ENCODE data around the gene PSMD2. TPM values are rescaled to one million over a fixed set of nuclear protein-coding genes. Genes with fewer than 3 reads are reported as not detected.
A peak's percentile ranks its signal among the peaks of the same experiment; 100 is the strongest.

Gene PSMD2
- total RNA-seq, 2 donors from 2014 or later, result 174 to 187 TPM

DNA sequence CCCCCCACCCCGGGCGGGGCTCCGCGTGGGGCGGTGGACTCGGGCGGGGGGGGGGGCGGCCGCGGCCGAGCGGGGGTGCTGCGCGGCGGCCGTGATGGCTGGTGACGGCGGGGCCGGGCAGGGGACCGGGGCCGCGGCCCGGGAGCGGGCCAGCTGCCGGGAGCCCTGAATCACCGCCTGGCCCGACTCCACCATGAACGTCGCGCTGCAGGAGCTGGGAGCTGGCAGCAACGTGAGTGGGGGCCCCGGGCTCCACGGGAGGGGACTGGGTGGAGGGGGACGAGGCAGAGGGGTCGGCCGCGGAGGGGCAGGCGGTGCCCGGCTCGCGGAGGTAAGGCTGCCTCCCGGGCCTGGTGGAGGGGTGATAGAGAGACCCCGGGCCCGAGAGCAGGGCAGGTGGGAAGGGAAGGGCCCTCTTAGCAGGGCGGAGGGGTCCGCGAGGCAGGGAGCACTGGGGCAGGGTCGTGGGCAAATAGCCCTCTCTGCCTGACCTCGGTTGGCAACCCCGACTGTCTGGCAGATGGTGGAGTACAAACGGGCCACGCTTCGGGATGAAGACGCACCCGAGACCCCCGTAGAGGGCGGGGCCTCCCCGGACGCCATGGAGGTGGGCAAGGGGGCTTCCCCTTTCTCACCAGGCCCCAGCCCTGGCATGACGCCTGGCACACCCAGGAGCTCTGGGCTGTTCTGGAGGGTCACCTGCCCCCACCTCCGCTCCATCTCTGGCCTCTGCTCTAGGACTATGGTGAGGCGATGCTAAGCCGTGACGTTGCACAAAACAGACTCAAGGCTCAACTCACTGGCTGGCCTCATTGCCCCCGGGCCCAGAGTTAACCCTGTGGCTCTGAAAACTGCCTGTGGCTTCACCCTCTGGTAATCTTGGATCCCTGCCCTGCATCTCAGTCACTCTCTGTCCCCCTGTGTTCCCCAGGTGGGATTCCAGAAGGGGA, 22.8 kb upstream of the PSMD2 start, which contains the start of gene ECE2:
TSS of gene ECE2 (plus strand) at position 62 of the 950 bp plus-strand sequence. CDS start at position 194, 132 bp downstream.
- no peak for DNase-seq
- no peak for ATAC-seq
- intact Hi-C loops (cut with DNase I, micrococcal nuclease), result no loop called here

- no peak for ATAC-seq
- intact Hi-C loops (cut with DNase I, micrococcal nuclease), result no loop called here
Measured at GRCh38 chr3:184277366-184277765, 21.7 kb upstream of the PSMD2 start.

DNA sequence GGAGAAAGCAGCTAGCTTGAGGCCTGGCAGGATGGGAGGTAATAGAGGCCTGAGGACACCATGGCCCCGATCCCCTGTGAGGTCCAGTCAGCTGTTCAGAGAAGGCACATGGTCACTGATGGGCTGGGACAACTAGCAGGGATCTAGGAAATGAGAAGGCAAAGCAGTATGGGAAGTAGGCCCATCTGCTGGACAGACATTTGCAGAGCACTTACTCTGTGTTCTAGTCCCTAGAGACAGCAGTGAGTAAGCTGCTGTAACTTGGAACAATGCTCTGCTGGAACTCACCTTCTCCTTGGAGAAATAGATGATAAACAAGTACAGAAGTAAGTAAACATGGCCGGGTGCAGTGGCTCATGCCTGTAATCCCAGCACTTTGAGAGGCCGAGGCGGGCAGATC, 16.1 kb upstream of the PSMD2 start:
- no peak for ATAC-seq
- no peak for DNase-seq
- intact Hi-C loops (cut with DNase I, micrococcal nuclease), result no loop called here

More at GRCh38 chr3:184277366-184277765, 21.7 kb upstream of the PSMD2 start:
- no peak for DNase-seq

DNA sequence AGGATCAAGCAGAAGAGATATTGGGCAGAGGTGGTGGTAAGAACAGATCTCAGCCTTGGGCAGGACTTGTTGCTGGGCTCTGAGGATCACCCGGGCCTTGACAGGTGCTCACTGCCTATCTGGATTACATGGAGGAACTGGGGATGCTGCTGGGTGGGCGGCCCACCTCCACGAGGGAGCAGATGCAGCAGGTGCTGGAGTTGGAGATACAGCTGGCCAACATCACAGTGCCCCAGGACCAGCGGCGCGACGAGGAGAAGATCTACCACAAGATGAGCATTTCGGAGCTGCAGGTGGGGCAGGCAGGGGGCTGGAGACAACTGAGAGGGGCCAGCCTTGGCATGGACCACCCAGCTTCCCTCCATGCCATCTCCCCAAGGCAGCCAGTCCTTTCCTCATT, 15.4 kb upstream of the PSMD2 start:
- DNase-seq (no peak), ATAC-seq (no peak)
- intact Hi-C loops (cut with DNase I, micrococcal nuclease), result no loop called here

DNA sequence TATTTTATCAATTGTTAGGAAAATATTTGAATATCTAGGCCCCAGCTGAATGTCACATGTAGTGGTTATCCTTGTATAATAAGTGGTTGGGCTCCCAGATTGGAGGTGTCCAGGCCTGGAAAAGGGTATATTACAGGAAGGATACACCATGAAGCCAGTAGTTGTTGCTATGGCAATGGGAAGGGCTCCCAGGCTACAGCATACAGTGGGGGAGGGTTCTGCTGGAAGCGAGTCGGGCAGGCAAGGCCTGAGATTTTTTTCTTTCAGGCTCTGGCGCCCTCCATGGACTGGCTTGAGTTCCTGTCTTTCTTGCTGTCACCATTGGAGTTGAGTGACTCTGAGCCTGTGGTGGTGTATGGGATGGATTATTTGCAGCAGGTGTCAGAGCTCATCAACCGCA, 14.3 kb upstream of the PSMD2 start:
- intact Hi-C loops (cut with DNase I, micrococcal nuclease), result no loop called here
- ATAC-seq, result peak; percentile 73
- DNase-seq, result peak in 1 of 2 donors; percentile 20

DNA sequence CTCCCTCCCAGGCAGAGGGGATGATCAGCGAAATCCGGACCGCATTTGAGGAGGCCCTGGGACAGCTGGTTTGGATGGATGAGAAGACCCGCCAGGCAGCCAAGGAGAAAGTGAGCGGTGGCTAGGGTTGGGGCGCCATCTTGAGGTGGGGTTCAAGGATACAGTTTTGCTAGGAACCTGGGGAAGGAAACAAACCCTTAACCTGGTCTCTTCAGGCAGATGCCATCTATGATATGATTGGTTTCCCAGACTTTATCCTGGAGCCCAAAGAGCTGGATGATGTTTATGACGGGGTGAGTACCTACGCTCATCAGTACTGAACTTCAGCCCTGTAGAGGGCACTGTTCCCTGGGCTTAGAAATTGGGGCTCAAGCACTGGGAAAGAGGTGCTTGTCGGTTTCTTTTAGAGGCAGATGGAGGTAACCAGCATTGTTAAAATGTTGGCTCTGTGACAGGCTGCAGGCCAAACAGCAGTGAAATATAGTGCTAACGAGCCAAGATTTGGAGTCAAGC, 9.6 kb upstream of the PSMD2 start:
- intact Hi-C loops (cut with DNase I, micrococcal nuclease), result no loop called here
- peak; percentile 79 for ATAC-seq
- peak in 1 of 2 donors; percentile 57 for DNase-seq

- no peak for ATAC-seq
- DNase-seq, result no peak
- intact Hi-C loops (cut with DNase I, micrococcal nuclease), result no loop called here
Measured at GRCh38 chr3:184290331-184290730, 8.7 kb upstream of the PSMD2 start.

- DNase-seq (no peak), ATAC-seq (no peak)
- intact Hi-C loops (cut with DNase I, micrococcal nuclease), result no loop called here
Measured at GRCh38 chr3:184291044-184291737, 7.8 kb upstream of the PSMD2 start.

GRCh38 chr3:184291738-184292445, 7.1 kb upstream of the PSMD2 start:
- intact Hi-C loops (cut with DNase I, micrococcal nuclease), result no loop called here
- DNase-seq (no peak), ATAC-seq (no peak)

- intact Hi-C loops (cut with DNase I, micrococcal nuclease), result no loop called here
- no peak for ATAC-seq
Measured at GRCh38 chr3:184295771-184296170, 3.3 kb upstream of the PSMD2 start.

DNA sequence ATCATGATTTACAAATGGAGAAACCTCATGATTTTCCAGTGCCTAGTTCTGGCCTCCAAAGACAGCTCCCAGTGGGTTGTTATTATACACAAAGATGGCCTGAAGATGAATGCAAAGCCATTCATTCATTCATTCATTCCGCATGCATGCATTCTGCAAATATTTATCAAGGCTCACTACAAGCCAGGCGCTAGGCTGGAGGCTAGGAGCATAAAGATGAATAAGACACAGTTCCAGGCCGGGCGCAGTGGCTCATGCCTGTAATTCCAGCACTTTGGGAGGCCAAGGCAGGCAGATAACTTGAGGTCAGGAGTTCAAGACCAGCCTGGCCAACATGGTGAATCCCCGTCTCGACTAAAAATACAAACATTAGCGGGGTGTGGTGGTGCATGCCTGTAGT, 2.4 kb upstream of the PSMD2 start:
- ATAC-seq (no peak), DNase-seq (no peak)
- intact Hi-C loops (cut with DNase I, micrococcal nuclease), result no loop called here

More at GRCh38 chr3:184295771-184296170, 3.3 kb upstream of the PSMD2 start:
- DNase-seq, result no peak

GRCh38 chr3:184299488-184300377, 692 bp downstream of the PSMD2 start:
- intact Hi-C loops (cut with DNase I, micrococcal nuclease), result no loop called here
- no peak for DNase-seq
- ATAC-seq, result peak; percentile 20

DNA sequence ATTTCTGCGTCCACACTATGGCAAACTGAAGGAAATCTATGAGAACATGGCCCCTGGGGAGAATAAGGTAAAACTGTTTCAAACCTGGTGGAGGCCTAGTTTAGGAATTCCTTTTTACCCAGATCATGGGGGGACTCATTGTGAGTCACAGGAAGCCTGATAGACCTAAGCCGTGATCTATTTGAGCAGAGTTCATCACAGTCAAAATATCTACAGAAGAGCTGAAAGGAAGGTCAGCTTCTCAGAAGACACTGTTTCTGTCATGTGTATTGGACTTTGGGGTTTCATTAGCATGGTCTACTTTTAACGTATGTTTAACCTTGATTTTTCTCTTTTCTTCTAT, 1.3 kb downstream of the PSMD2 start:
- no peak for ATAC-seq
- intact Hi-C loops (cut with DNase I, micrococcal nuclease), result no loop called here

GRCh38 chr3:184305577-184305976, 6.5 kb downstream of the PSMD2 start:
- ATAC-seq (peak; percentile 56), DNase-seq (no peak)
- intact Hi-C loops (cut with DNase I, micrococcal nuclease), result no loop called here

More for the DNA sequence above, 1.3 kb downstream of the PSMD2 start:
- no peak for DNase-seq

GRCh38 chr3:184306341-184306972, 7.4 kb downstream of the PSMD2 start:
- no peak for DNase-seq
- intact Hi-C loops (cut with DNase I, micrococcal nuclease), result no loop called here
- ATAC-seq, result peak; percentile 93

DNA sequence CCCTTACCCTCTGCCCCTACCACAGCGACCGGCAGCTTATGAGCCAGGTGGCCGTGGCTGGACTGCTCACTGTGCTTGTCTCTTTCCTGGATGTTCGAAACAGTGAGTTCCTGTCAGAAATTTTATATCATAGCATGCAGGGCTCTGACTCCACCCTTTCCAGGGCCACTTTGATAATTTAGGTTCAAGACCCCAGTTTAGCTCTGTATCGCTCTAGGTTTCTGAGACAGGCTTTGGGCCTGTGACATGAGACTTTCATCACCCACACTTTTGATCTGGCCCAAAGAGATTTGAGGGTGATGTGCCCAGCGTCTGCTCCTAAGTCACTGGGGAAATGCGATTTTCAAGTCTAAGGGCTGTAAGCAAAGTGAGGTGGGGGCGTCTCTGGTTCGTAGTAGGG, 8.9 kb downstream of the PSMD2 start:
- DNase-seq (no peak), ATAC-seq (no peak)
- intact Hi-C loops (cut with DNase I, micrococcal nuclease), result no loop called here

- intact Hi-C loops (cut with DNase I, micrococcal nuclease), result no loop called here
- ATAC-seq (no peak), DNase-seq (no peak)
Measured at GRCh38 chr3:184308744-184309143, 9.7 kb downstream of the PSMD2 start.

GRCh38 chr3:184311633-184312032, 12.6 kb downstream of the PSMD2 start:
- no peak for DNase-seq

More at GRCh38 chr3:184311633-184312032, 12.6 kb downstream of the PSMD2 start:
- no peak for ATAC-seq
- intact Hi-C loops (cut with DNase I, micrococcal nuclease), result no loop called here
